ENCODE results near the gene IL12RB2.

Gene IL12RB2

DNA sequence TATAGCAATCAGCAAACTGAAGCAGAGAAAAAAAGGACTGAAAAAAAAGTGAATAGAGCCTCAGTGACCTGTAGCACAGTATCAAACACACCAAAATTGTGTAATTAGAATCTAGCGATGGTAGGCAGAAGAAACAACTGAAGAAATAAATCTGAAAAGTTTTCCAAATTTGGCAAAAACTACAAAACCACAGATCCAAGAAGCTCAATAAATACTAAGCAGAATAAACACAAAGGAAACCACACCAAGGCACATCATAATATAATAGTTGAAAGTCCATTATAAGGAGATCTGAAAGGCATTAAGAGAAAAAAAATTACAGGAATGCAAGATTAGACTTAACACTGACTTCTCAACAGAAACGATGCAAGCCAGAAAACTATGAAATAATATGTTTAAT is 7.1 kb upstream of the IL12RB2 start:
- no peaks in the 10 kb centered on the region for H3K4me1 ChIP-seq (ENCODE audit: low read length)
- no peaks in the 10 kb centered on the region for H3K9me3 ChIP-seq (replicated peaks; ENCODE audit: insufficient read depth, low read length)
- no peak overlapping the region for H2AFZ ChIP-seq (ENCODE audit: low read length)
- H3K27me3 ChIP-seq (replicated peaks; ENCODE audit: insufficient read depth, low read length), result no peaks in the 10 kb centered on the region
- H3K4me3 ChIP-seq (ENCODE audit: low read length), result no peak overlapping the region
- no peak overlapping the region for H3K27ac ChIP-seq (ENCODE audit: low read length)
- no peak overlapping the region for H3K9ac ChIP-seq (ENCODE audit: low read length)
- DNase-seq, result no peak
- H3K9me2 ChIP-seq (replicated peaks; ENCODE audit: insufficient read depth, low read length), result no peaks in the 10 kb centered on the region
- TF ChIP-seq EZH2phosphoT487 (IDR thresholded peaks at IDR 0.05; ENCODE audit: low read length), result no peak
- no peaks in the 10 kb centered on the region for H4K20me1 ChIP-seq (ENCODE audit: insufficient read depth, low read length)
- H3K36me3 ChIP-seq (replicated peaks; ENCODE audit: insufficient read depth, low read length), result no peaks in the 10 kb centered on the region
- no peaks in the 10 kb centered on the region for H3F3A ChIP-seq (ENCODE audit: insufficient read depth, low read length)
- H3K79me2 ChIP-seq (ENCODE audit: low read length), result no peaks in the 10 kb centered on the region
- H3K4me2 ChIP-seq (ENCODE audit: low read depth, low read length), result no peak overlapping the region

DNA sequence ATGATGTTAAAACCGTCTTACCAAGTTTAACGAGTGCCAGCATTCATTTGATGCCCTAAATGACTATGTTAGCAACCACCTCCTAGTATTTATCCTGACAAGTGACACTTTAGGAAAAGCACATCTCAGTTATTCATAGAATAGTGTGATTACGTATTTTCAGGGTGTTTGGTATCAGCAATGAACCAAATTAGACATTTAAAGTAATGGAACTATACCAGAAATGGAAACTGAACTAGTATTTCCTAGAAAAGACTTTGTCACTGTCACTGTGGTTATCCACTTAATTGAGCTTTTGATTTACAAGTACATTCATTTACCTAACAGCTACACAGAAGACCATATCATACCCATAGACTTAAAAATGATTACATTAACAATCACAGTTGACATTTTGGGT is 3.6 kb upstream of the IL12RB2 start:
- Histone ChIP-seq H3K9me3 (replicated peaks; ENCODE audit: insufficient read depth, low read length) (no peaks in the 10 kb centered on the region), H2AFZ (ENCODE audit: low read length) (no peak overlapping the region), H3K9me2 (replicated peaks; ENCODE audit: insufficient read depth, low read length) (no peaks in the 10 kb centered on the region), H3K4me2 (ENCODE audit: low read depth, low read length) (no peak overlapping the region), H3F3A (ENCODE audit: insufficient read depth, low read length) (no peaks in the 10 kb centered on the region), H4K20me1 (ENCODE audit: insufficient read depth, low read length) (no peaks in the 10 kb centered on the region), H3K27me3 (replicated peaks; ENCODE audit: insufficient read depth, low read length) (no peaks in the 10 kb centered on the region), H3K27ac (ENCODE audit: low read length) (no peak overlapping the region), H3K4me1 (ENCODE audit: low read length) (no peaks in the 10 kb centered on the region), H3K9ac (ENCODE audit: low read length) (no peak overlapping the region), H3K4me3 (ENCODE audit: low read length) (no peak overlapping the region), H3K79me2 (ENCODE audit: low read length) (no peaks in the 10 kb centered on the region), H3K36me3 (replicated peaks; ENCODE audit: insufficient read depth, low read length) (no peaks in the 10 kb centered on the region)
- no peak for TF ChIP-seq EZH2 (optimal IDR thresholded peaks at IDR 0.05; ENCODE audit: low read depth, low read length)
- TF ChIP-seq, protein P1, sequence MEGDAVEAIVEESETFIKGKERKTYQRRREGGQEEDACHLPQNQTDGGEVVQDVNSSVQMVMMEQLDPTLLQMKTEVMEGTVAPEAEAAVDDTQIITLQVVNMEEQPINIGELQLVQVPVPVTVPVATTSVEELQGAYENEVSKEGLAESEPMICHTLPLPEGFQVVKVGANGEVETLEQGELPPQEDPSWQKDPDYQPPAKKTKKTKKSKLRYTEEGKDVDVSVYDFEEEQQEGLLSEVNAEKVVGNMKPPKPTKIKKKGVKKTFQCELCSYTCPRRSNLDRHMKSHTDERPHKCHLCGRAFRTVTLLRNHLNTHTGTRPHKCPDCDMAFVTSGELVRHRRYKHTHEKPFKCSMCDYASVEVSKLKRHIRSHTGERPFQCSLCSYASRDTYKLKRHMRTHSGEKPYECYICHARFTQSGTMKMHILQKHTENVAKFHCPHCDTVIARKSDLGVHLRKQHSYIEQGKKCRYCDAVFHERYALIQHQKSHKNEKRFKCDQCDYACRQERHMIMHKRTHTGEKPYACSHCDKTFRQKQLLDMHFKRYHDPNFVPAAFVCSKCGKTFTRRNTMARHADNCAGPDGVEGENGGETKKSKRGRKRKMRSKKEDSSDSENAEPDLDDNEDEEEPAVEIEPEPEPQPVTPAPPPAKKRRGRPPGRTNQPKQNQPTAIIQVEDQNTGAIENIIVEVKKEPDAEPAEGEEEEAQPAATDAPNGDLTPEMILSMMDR (IDR thresholded peaks at IDR 0.05; ENCODE audit: low read length), result no peak
- TF ChIP-seq EZH2phosphoT487 (IDR thresholded peaks at IDR 0.05; ENCODE audit: low read length), result no peak
- no peak for DNase-seq

DNA sequence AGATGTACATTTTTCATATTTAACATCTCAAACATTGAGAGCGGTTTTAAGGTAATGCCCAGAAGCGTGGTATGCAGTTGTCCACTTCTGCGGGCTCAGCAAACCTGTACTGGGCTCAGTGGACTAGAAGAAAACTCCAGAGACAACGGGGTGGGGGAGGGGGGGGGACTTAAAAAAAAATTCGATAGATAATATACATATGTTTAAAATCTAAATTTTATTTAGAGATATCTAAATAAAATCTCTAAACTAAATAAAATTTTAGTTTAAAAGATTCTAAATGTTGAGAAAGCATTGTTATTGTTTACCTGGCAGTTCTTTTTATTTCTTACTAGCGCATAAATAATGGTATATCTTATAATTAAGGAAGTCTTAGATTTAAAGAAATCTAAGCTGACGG is 1.1 kb upstream of the IL12RB2 start:
- Histone ChIP-seq H3K27ac (ENCODE audit: low read length) (no peak overlapping the region), H3K79me2 (ENCODE audit: low read length) (no peaks in the 10 kb centered on the region), H3K9ac (ENCODE audit: low read length) (no peak overlapping the region), H4K20me1 (ENCODE audit: insufficient read depth, low read length) (no peaks in the 10 kb centered on the region), H3K4me1 (ENCODE audit: low read length) (no peaks in the 10 kb centered on the region), H3K4me2 (ENCODE audit: low read depth, low read length) (no peak overlapping the region), H3K27me3 (replicated peaks; ENCODE audit: insufficient read depth, low read length) (no peaks in the 10 kb centered on the region), H3K9me3 (replicated peaks; ENCODE audit: insufficient read depth, low read length) (no peaks in the 10 kb centered on the region), H3F3A (ENCODE audit: insufficient read depth, low read length) (no peaks in the 10 kb centered on the region), H3K9me2 (replicated peaks; ENCODE audit: insufficient read depth, low read length) (no peaks in the 10 kb centered on the region), H3K36me3 (replicated peaks; ENCODE audit: insufficient read depth, low read length) (no peaks in the 10 kb centered on the region), H3K4me3 (ENCODE audit: low read length) (no peak overlapping the region), H2AFZ (ENCODE audit: low read length) (no peak overlapping the region)
- TF ChIP-seq, protein P1 (IDR thresholded peaks at IDR 0.05; ENCODE audit: low read length), result no peak
- no peak for TF ChIP-seq EZH2phosphoT487 (IDR thresholded peaks at IDR 0.05; ENCODE audit: low read length)
- no peak for TF ChIP-seq EZH2 (optimal IDR thresholded peaks at IDR 0.05; ENCODE audit: low read depth, low read length)
- DNase-seq, result no peak

DNA sequence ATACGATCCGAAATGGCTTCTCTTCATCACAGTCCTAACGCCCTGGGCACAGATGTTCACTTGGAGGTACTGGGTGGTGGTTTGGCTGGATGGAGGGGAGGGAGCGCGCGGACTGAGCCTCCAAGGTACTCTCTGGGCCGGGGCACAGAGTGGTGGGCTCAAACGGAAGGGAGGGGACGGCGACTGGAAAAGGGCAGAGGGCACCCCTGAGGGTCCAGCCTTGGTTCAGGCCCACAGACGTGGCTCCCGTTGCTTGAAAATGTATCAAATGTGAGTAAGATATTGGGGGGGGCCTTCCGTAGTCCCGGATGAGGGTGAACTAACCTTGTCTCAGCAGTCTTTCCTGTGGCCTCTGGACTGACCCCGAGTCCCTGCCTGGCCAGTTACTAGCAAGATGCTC is 463 bp downstream of the IL12RB2 start:
- Histone ChIP-seq H3K36me3 (replicated peaks; ENCODE audit: insufficient read depth, low read length) (no peaks in the 10 kb centered on the region), H3K27ac (ENCODE audit: low read length) (no peak overlapping the region), H3K9me3 (replicated peaks; ENCODE audit: insufficient read depth, low read length) (no peaks in the 10 kb centered on the region), H3K9me2 (replicated peaks; ENCODE audit: insufficient read depth, low read length) (no peaks in the 10 kb centered on the region), H3K9ac (ENCODE audit: low read length) (no peak overlapping the region), H3K4me3 (ENCODE audit: low read length) (no peak overlapping the region), H3F3A (ENCODE audit: insufficient read depth, low read length) (no peaks in the 10 kb centered on the region), H3K4me1 (ENCODE audit: low read length) (no peaks in the 10 kb centered on the region), H3K79me2 (ENCODE audit: low read length) (no peaks in the 10 kb centered on the region), H2AFZ (ENCODE audit: low read length) (no peak overlapping the region), H3K4me2 (ENCODE audit: low read depth, low read length) (no peak overlapping the region), H4K20me1 (ENCODE audit: insufficient read depth, low read length) (no peaks in the 10 kb centered on the region), H3K27me3 (replicated peaks; ENCODE audit: insufficient read depth, low read length) (no peaks in the 10 kb centered on the region)
- no peak for DNase-seq
- TF ChIP-seq EZH2 (optimal IDR thresholded peaks at IDR 0.05; ENCODE audit: low read depth, low read length), result no peak
- no peak for TF ChIP-seq EZH2phosphoT487 (IDR thresholded peaks at IDR 0.05; ENCODE audit: low read length)
- TF ChIP-seq, protein P1 (IDR thresholded peaks at IDR 0.05; ENCODE audit: low read length), result no peak

Measured in MM.1S (cell line).